Retinal pigment epithelial cell (primary cell): ENCODE measurements around the gene PSENEN.

Source experiments
- DNase-seq: peaks from one replicate; pipeline ENCODE4 v3.0.0-alpha.2; 2010; ENCODE audit warnings: low read depth
- H3K4me3 ChIP-seq: 2 replicates; pipeline ENCODE4 v1.5.1; 2011; ENCODE audit warnings: mild to moderate bottlenecking, low read length, control low read depth, moderate library complexity
- TF ChIP-seq, protein P1 (sequence below): conservative IDR thresholded peaks from 2 replicates; pipeline ENCODE4 v1.5.1; 2011; ENCODE audit warnings: low read depth, low read length, control low read depth, inconsistent platforms

Gene PSENEN

GRCh38 chr19:35745328-35746086, at the start of gene PSENEN, which contains the start of gene U2AF1L4:
Gene PSENEN, plus strand, starts transcription at chr19:35745651. Its CDS starts 280 bp downstream, at chr19:35745931.
Gene U2AF1L4, minus strand, starts transcription at chr19:35745418. Its CDS starts 27 bp downstream, at chr19:35745391.
- DNase-seq: peak; percentile 97
- TF ChIP-seq, protein P1, sequence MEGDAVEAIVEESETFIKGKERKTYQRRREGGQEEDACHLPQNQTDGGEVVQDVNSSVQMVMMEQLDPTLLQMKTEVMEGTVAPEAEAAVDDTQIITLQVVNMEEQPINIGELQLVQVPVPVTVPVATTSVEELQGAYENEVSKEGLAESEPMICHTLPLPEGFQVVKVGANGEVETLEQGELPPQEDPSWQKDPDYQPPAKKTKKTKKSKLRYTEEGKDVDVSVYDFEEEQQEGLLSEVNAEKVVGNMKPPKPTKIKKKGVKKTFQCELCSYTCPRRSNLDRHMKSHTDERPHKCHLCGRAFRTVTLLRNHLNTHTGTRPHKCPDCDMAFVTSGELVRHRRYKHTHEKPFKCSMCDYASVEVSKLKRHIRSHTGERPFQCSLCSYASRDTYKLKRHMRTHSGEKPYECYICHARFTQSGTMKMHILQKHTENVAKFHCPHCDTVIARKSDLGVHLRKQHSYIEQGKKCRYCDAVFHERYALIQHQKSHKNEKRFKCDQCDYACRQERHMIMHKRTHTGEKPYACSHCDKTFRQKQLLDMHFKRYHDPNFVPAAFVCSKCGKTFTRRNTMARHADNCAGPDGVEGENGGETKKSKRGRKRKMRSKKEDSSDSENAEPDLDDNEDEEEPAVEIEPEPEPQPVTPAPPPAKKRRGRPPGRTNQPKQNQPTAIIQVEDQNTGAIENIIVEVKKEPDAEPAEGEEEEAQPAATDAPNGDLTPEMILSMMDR: no peak
- H3K4me3 ChIP-seq: peak within 1 kb of the TSS; percentile 96

- no peak overlapping the region for H3K4me3 ChIP-seq
- DNase-seq: no peak
- TF ChIP-seq, protein P1: no peak
Measured at GRCh38 chr19:35695895-35696422, 49.5 kb upstream of the PSENEN start.

DNA sequence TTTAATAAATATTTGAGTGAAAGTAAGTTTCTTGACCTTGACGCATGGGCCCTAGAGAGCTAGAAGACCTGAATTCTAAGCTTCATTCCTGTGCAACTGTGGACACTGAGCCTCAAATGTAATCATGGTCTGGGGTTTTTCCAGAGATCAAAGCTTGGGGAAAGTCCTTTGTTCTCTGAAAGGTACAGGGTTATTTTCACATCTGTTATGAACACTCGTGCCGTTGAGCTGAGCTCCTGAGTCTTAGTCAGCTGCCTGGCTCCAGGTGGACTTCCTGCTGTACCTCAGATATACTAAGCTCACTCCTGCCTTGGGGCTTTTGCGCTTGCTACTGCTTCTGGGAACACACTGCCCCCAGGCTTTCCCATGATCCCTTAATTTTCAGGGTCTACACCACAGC, 48.6 kb upstream of the PSENEN start:
- DNase-seq: no peak
- no peak overlapping the region for H3K4me3 ChIP-seq
- TF ChIP-seq, protein P1: no peak

GRCh38 chr19:35702223-35703012, 43.0 kb upstream of the PSENEN start:
- peak; percentile 91 for DNase-seq
- peak overlapping the region; percentile 65 for H3K4me3 ChIP-seq
- TF ChIP-seq, protein P1: no peak

GRCh38 chr19:35703343-35703742, 42.1 kb upstream of the PSENEN start:
- TF ChIP-seq, protein P1: no peak

DNA sequence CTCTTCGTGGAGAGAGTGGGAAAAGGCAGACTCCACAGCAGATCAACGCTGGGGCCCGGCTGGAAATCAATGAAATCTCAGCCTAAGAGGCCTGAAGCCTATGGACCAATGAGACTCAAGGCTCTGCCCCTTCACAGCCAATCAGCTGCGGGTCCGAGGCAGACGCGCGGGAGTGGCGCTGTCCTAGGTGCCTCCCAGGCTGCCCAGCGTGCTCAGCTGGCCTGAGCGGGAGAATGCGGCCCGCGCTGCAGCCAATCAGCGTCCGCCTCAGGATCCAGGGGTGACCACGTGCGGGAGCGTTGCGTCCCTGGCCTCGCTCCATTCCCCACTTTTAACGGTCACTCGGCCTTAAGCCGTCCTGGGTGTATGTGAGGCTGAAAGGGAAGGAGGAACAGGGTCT, 41.2 kb upstream of the PSENEN start, which contains the start of gene ZBTB32:
Gene ZBTB32 (plus strand): TSS at position 341 of the 400 bp plus-strand sequence. CDS start 10,069 bp downstream, outside the sequence.
- no peak within 1 kb of the TSS for H3K4me3 ChIP-seq
- TF ChIP-seq, protein P1: no peak
- no peak for DNase-seq

More at GRCh38 chr19:35703343-35703742, 42.1 kb upstream of the PSENEN start:
- H3K4me3 ChIP-seq: no peak overlapping the region
- no peak for DNase-seq
